ENCODE measurements around the gene SLC43A3. TPM values are rescaled to one million over a fixed set of nuclear protein-coding genes. Genes with fewer than 3 reads are reported as not detected.

Gene SLC43A3
- total and polyA plus RNA-seq, 2 of the 4 experiments (the other 2 are of a cell fraction): 12.7 to 21.1 TPM

GRCh38 chr11:57375490-57375889 lies 51.4 kb downstream of the SLC43A3 start:
- ChIA-PET CTCF (no interaction called here), POLR2A (ENCODE audit: unreplicated experiment) (no interaction called here)
- Histone ChIP-seq H3K79me1 (ENCODE audit: low read depth in 1 of 2, low read length in 2 of 2) (no peaks in the 10 kb centered on the region), H3K9me1 (ENCODE audit: insufficient read depth, low read length) (no peaks in the 10 kb centered on the region), H2BK20ac (ENCODE audit: low read depth, low read length) (no peak overlapping the region), H4K8ac (ENCODE audit: low read depth in 2 of 2, low read length in 2 of 2) (no peak overlapping the region), H4K5ac (ENCODE audit: low read depth, low read length) (no peak overlapping the region), H3K4ac (ENCODE audit: low read depth, low read length) (no peak overlapping the region), H2AK5ac (ENCODE audit: low read depth, low read length) (no peak overlapping the region), H2AK9ac (replicated peaks; ENCODE audit: low read depth, low read length, poor library complexity) (no peak overlapping the region), H4K20me1 (ENCODE audit: insufficient read depth, low read length) (0 out of 2 replicates have a peak, but pooled peaks cover 6% of the 10 kb centered on the region), H3K27ac (ENCODE audit: insufficient read depth, low read length) (no peak overlapping the region), H3K9me3 (ENCODE audit: control insufficient read depth, insufficient read depth, low read length) (no peaks in the 10 kb centered on the region), H2AFZ (replicated peaks; ENCODE audit: low read length, poor library complexity) (no peak overlapping the region), H3K14ac (replicated peaks; ENCODE audit: low read depth, low read length) (no peak overlapping the region), H3K4me2 (ENCODE audit: low read depth, low read length) (no peak overlapping the region), H3K18ac (ENCODE audit: low read depth, low read length) (no peak overlapping the region), H2BK5ac (ENCODE audit: low read depth, low read length, poor library complexity, severe bottlenecking) (no peak overlapping the region), H3K56ac (ENCODE audit: extremely low read depth, insufficient read depth, low read length) (no peak overlapping the region), H3K4me3 (ENCODE audit: insufficient read depth, low read depth, low read length) (no peak overlapping the region), H3K9ac (ENCODE audit: low read depth, low read length) (no peak overlapping the region), H2BK15ac (ENCODE audit: low read depth, low read length) (no peak overlapping the region), H3K27me3 (ENCODE audit: control insufficient read depth, insufficient read depth, low read length) (peaks cover 2% of the 10 kb centered on the region; the same call in 1 of the 2 replicates), H4K91ac (ENCODE audit: insufficient read depth, low read depth, low read length) (no peak overlapping the region), H3K4me1 (ENCODE audit: control insufficient read depth, insufficient read depth, low read length) (no peaks in the 10 kb centered on the region), H3K36me3 (ENCODE audit: control insufficient read depth, insufficient read depth, low read length) (no peaks in the 10 kb centered on the region), H3K23ac (ENCODE audit: low read depth, low read length) (no peak overlapping the region), H2BK120ac (ENCODE audit: low read depth, low read length) (no peak overlapping the region)
- intact Hi-C loops (cut with micrococcal nuclease) (no loop called here), dilution Hi-C loops (cut with HindIII; ENCODE audit: low sequenced_read_pairs, unreplicated experiment) (no loop called here), in situ Hi-C loops (cut with MboI; ENCODE audit: low sequenced_read_pairs) (no loop called here)
- DNase-seq (no peak), ATAC-seq (ENCODE audit: low read depth) (no peak)
- TF ChIP-seq SMC3 (IDR thresholded peaks at IDR 0.05; ENCODE audit: low read depth, low read length) (no peak), RAD21 (IDR thresholded peaks at IDR 0.05; ENCODE audit: low read length) (no peak), CTCF (conservative IDR thresholded peaks at IDR 0.05; ENCODE audit: low read depth, low read length) (no peak), FOS (IDR thresholded peaks at IDR 0.05; ENCODE audit: low read depth, low read length) (no peak), USF2 (IDR thresholded peaks at IDR 0.05; ENCODE audit: low read depth, low read length) (no peak), MAZ (IDR thresholded peaks at IDR 0.05; ENCODE audit: borderline replicate concordance, low read depth, low read length) (no peak), RFX5 (IDR thresholded peaks at IDR 0.05; ENCODE audit: low read depth, low read length) (no peak), ELK1 (IDR thresholded peaks at IDR 0.05; ENCODE audit: borderline replicate concordance, low read depth, low read length) (no peak), CHD1 (IDR thresholded peaks at IDR 0.05; ENCODE audit: low read depth, low read length) (no peak), MXI1 (IDR thresholded peaks at IDR 0.05; ENCODE audit: borderline replicate concordance, low read depth, low read length) (no peak), MAFK (IDR thresholded peaks at IDR 0.05; ENCODE audit: low read depth, low read length) (no peak), NFE2L2 (IDR thresholded peaks at IDR 0.05; ENCODE audit: low read depth, low read length) (no peak), RCOR1 (IDR thresholded peaks at IDR 0.05; ENCODE audit: insufficient replicate concordance, low read length) (no peak), CEBPB (IDR thresholded peaks at IDR 0.05; ENCODE audit: low read depth, low read length) (no peak), BHLHE40 (IDR thresholded peaks at IDR 0.05; ENCODE audit: low read depth, low read length) (no peak), POLR2A (IDR thresholded peaks at IDR 0.05; ENCODE audit: low read depth, low read length) (no peak)
- WGBS, 2 experiments (ENCODE audit: extremely low coverage in 2 of 2, insufficient read length in 1 of 2): no CpG with 5 or more reads among the region's 2 CpGs
- BruUV-seq (replicated peaks): no TSS peak

All from IMR-90 (cell line).